CD8-positive, alpha-beta memory T cell (primary cell): ENCODE measurements around the gene NCAM1. TPM values are rescaled to one million over a fixed set of nuclear protein-coding genes. Genes with fewer than 3 reads are reported as not detected.

Experiments used
- CTCF ChIA-PET: fragments of 350-600 bp; sonication (Branson Sonifier 250); formaldehyde crosslinking; loops from one replicate; lab custom pipeline; 2021; ENCODE audit warnings: antibody characterized with exemption; lab: Charles Lee
- POLR2A ChIA-PET: fragments of 350-600 bp; sonication (Branson Sonifier 250); formaldehyde crosslinking; loops from one replicate; lab custom pipeline; 2021; ENCODE audit warnings: antibody characterized with exemption; lab: Charles Lee
- DNase-seq, 5 donors: peaks; one replicate each; pipeline versions ENCODE4 v3.0.0 to v3.0.0-alpha.2; 2020 to 2022; ENCODE audit warnings: mixed read lengths in 1 of 5
- H3K27ac ChIP-seq: one replicate; pipeline ENCODE4 v1.7.0; 2013; ENCODE audit warnings: low read depth, mild to moderate bottlenecking, low read length, moderate library complexity
- H3K27me3 ChIP-seq: 2 replicates; pipeline ENCODE4 v1.7.0; 2013; ENCODE audit warnings: low read length, mild to moderate bottlenecking; ENCODE audit not compliant: insufficient read depth, poor library complexity, severe bottlenecking
- H3K36me3 ChIP-seq: 2 replicates; pipeline ENCODE4 v1.7.0; 2013; ENCODE audit warnings: mild to moderate bottlenecking, low read length, moderate library complexity; ENCODE audit not compliant: insufficient read depth
- H3K4me1 ChIP-seq: 2 replicates; pipeline ENCODE4 v1.7.0; 2013; ENCODE audit warnings: mild to moderate bottlenecking, low read length, moderate library complexity; ENCODE audit not compliant: insufficient read depth
- H3K4me3 ChIP-seq: 2 replicates; pipeline ENCODE4 v1.7.0; 2013; ENCODE audit warnings: mild to moderate bottlenecking, low read length
- H3K9me3 ChIP-seq: 2 replicates; pipeline ENCODE4 v1.7.0; 2013; ENCODE audit warnings: mild to moderate bottlenecking, low read length
- H3K27ac Mint-ChIP-seq, 8 donors: one replicate each; pipeline ENCODE4 v1.8.0; 2020 to 2021; ENCODE audit warnings: mixed read lengths in 8 of 8, mild to moderate bottlenecking in 6 of 8, inconsistent platforms in 3 of 8, moderate library complexity in 3 of 8
- H3K27me3 Mint-ChIP-seq, 2 donors: one replicate each; pipeline ENCODE4 v1.8.0; 2020 to 2021; ENCODE audit warnings: mixed read lengths in 2 of 2, mild to moderate bottlenecking in 1 of 2, moderate library complexity in 1 of 2
- H3K36me3 Mint-ChIP-seq, 3 donors: one replicate each; pipeline ENCODE4 v1.8.0; 2020 to 2021; ENCODE audit warnings: mixed read lengths in 3 of 3, inconsistent platforms in 1 of 3, mild to moderate bottlenecking in 1 of 3
- H3K4me1 Mint-ChIP-seq, 3 donors: one replicate each; pipeline ENCODE4 v1.8.0; 2020 to 2021; ENCODE audit warnings: mixed read lengths in 3 of 3, inconsistent platforms in 1 of 3, mild to moderate bottlenecking in 1 of 3
- H3K4me3 Mint-ChIP-seq, 7 donors: one replicate each; pipeline ENCODE4 v1.8.0; 2020 to 2021; ENCODE audit warnings: mixed read lengths in 7 of 7, mild to moderate bottlenecking in 6 of 7, moderate library complexity in 4 of 7, inconsistent platforms in 2 of 7
- H3K9me3 Mint-ChIP-seq, 5 donors: one replicate each; pipeline ENCODE4 v1.8.0; 2020 to 2022; ENCODE audit warnings: mixed read lengths in 5 of 5, mild to moderate bottlenecking in 3 of 5, moderate library complexity in 2 of 5, inconsistent platforms in 1 of 5
- polyA plus RNA-seq: library from polyadenylated mRNA; unstranded; fragments of 300-500 nt; fragmentation: Illumina TruSeq; gene quantifications from one replicate; pipeline ENCODE4 v1.2.3, GENCODE V29; 2021
- total RNA-seq, 2 experiments: library from RNA; stranded (reverse); gene quantifications; one replicate each; pipeline ENCODE4 v1.2.3, GENCODE V29; 2021

Gene NCAM1
- total and polyA plus RNA-seq, 3 experiments from 2014 or later = 0.16 to 1.7 TPM; not detected in 1

GRCh38 chr11:113166280-113166679 lies 205.1 kb downstream of the NCAM1 start:
- CTCF ChIA-PET = interaction anchor here (0.7 kb wide), 1 partner anchor 12 kb away, joined by 3 read pairs; no protein-coding TSS in a partner anchor
- no peaks in the 10 kb centered on the region for H3K27me3 ChIP-seq

GRCh38 chr11:113167599-113167998 lies 206.4 kb downstream of the NCAM1 start:
- ChIA-PET CTCF (no interaction called here), POLR2A (no interaction called here)
- DNase-seq = no peak
- Mint-ChIP-seq H3K36me3 (no peaks in the 10 kb centered on the region), H3K9me3 (peaks cover 0 to 1% (median 0%) of the 10 kb centered on the region in 5 donors), H3K4me1 (no peaks in the 10 kb centered on the region), H3K4me3 (no peak overlapping the region), H3K27me3 (peaks cover 0 to 7% of the 10 kb centered on the region in 2 donors), H3K27ac (no peak overlapping the region)
- no peak overlapping the region for H3K4me3 ChIP-seq
- H3K9me3 ChIP-seq = no peaks in the 10 kb centered on the region
- H3K36me3 ChIP-seq = no peaks in the 10 kb centered on the region
- H3K4me1 ChIP-seq = no peaks in the 10 kb centered on the region
- no peak overlapping the region for H3K27ac ChIP-seq
- no peaks in the 10 kb centered on the region for H3K27me3 ChIP-seq

More at GRCh38 chr11:113166280-113166679, 205.1 kb downstream of the NCAM1 start:
- Mint-ChIP-seq H3K36me3 (no peaks in the 10 kb centered on the region), H3K4me1 (no peaks in the 10 kb centered on the region), H3K27ac (no peak overlapping the region), H3K27me3 (peaks cover 3% of the 10 kb centered on the region in 2 donors), H3K9me3 (peaks cover 0 to 1% (median 0%) of the 10 kb centered on the region in 5 donors), H3K4me3 (no peak overlapping the region)
- DNase-seq = no peak
- no peak overlapping the region for H3K27ac ChIP-seq
- H3K36me3 ChIP-seq = no peaks in the 10 kb centered on the region
- POLR2A ChIA-PET = no interaction called here
- H3K4me3 ChIP-seq = no peak overlapping the region
- H3K4me1 ChIP-seq = no peaks in the 10 kb centered on the region
- no peaks in the 10 kb centered on the region for H3K9me3 ChIP-seq

GRCh38 chr11:113168354-113169342 lies 207.4 kb downstream of the NCAM1 start:
- no peak for DNase-seq
- no peak overlapping the region for H3K27ac ChIP-seq
- H3K27me3 Mint-ChIP-seq = peaks cover 2 to 5% of the 10 kb centered on the region in 2 donors
- no peak overlapping the region for H3K4me3 Mint-ChIP-seq
- no peaks in the 10 kb centered on the region for H3K9me3 ChIP-seq
- H3K9me3 Mint-ChIP-seq = peaks cover 0 to 1% (median 0%) of the 10 kb centered on the region in 5 donors
- H3K4me1 ChIP-seq = no peaks in the 10 kb centered on the region
- H3K36me3 Mint-ChIP-seq = no peaks in the 10 kb centered on the region
- H3K27me3 ChIP-seq = no peaks in the 10 kb centered on the region
- no peaks in the 10 kb centered on the region for H3K4me1 Mint-ChIP-seq
- no peak overlapping the region for H3K27ac Mint-ChIP-seq
- no peak overlapping the region for H3K4me3 ChIP-seq
- no peaks in the 10 kb centered on the region for H3K36me3 ChIP-seq
- CTCF ChIA-PET = no interaction called here
- POLR2A ChIA-PET = no interaction called here

GRCh38 chr11:113172382-113172951 lies 211.2 kb downstream of the NCAM1 start:
- Mint-ChIP-seq H3K9me3 (no peaks in the 10 kb centered on the region), H3K27ac (no peak overlapping the region), H3K4me3 (no peak overlapping the region), H3K36me3 (no peaks in the 10 kb centered on the region), H3K4me1 (no peaks in the 10 kb centered on the region), H3K27me3 (peaks cover 4 to 5% of the 10 kb centered on the region in 2 donors)
- Histone ChIP-seq H3K9me3 (no peaks in the 10 kb centered on the region), H3K4me1 (no peaks in the 10 kb centered on the region), H3K4me3 (no peak overlapping the region), H3K27ac (no peak overlapping the region), H3K27me3 (no peaks in the 10 kb centered on the region), H3K36me3 (no peaks in the 10 kb centered on the region)
- POLR2A ChIA-PET = no interaction called here
- no peak for DNase-seq
- CTCF ChIA-PET = no interaction called here

- Mint-ChIP-seq H3K4me1 (no peaks in the 10 kb centered on the region), H3K36me3 (no peaks in the 10 kb centered on the region), H3K27ac (no peak overlapping the region), H3K9me3 (no peaks in the 10 kb centered on the region), H3K27me3 (peaks cover 4 to 11% of the 10 kb centered on the region in 2 donors), H3K4me3 (no peak overlapping the region)
- ChIA-PET POLR2A (no interaction called here), CTCF (no interaction called here)
- DNase-seq = no peak
- no peaks in the 10 kb centered on the region for H3K9me3 ChIP-seq
- H3K27me3 ChIP-seq = no peaks in the 10 kb centered on the region
- H3K27ac ChIP-seq = no peak overlapping the region
- H3K4me3 ChIP-seq = no peak overlapping the region
- no peaks in the 10 kb centered on the region for H3K4me1 ChIP-seq
- no peaks in the 10 kb centered on the region for H3K36me3 ChIP-seq
Measured at GRCh38 chr11:113173126-113173525, 211.9 kb downstream of the NCAM1 start.

- H3K9me3 ChIP-seq = no peaks in the 10 kb centered on the region
- Mint-ChIP-seq H3K9me3 (no peaks in the 10 kb centered on the region), H3K36me3 (no peaks in the 10 kb centered on the region), H3K27ac (no peak overlapping the region), H3K27me3 (peaks cover 4 to 19% of the 10 kb centered on the region in 2 donors), H3K4me3 (no peak overlapping the region), H3K4me1 (no peaks in the 10 kb centered on the region)
- no peak overlapping the region for H3K27ac ChIP-seq
- H3K4me1 ChIP-seq = no peaks in the 10 kb centered on the region
- DNase-seq = no peak
- H3K27me3 ChIP-seq = no peaks in the 10 kb centered on the region
- H3K4me3 ChIP-seq = no peak overlapping the region
- no peaks in the 10 kb centered on the region for H3K36me3 ChIP-seq
- CTCF ChIA-PET = no interaction called here
- POLR2A ChIA-PET = no interaction called here
Measured at GRCh38 chr11:113174882-113175281, 213.7 kb downstream of the NCAM1 start.

GRCh38 chr11:113176599-113177360 lies 215.6 kb downstream of the NCAM1 start:
- Mint-ChIP-seq H3K27me3 (peaks cover 4 to 30% of the 10 kb centered on the region in 2 donors), H3K9me3 (no peaks in the 10 kb centered on the region), H3K4me3 (no peak overlapping the region), H3K4me1 (no peaks in the 10 kb centered on the region), H3K36me3 (no peaks in the 10 kb centered on the region), H3K27ac (no peak overlapping the region)
- H3K4me1 ChIP-seq = no peaks in the 10 kb centered on the region
- H3K27me3 ChIP-seq = no peaks in the 10 kb centered on the region
- H3K9me3 ChIP-seq = no peaks in the 10 kb centered on the region
- CTCF ChIA-PET = no interaction called here
- H3K27ac ChIP-seq = no peak overlapping the region
- POLR2A ChIA-PET = no interaction called here
- no peak for DNase-seq
- no peaks in the 10 kb centered on the region for H3K36me3 ChIP-seq
- no peak overlapping the region for H3K4me3 ChIP-seq
